HCT116 (cell line): ENCODE measurements around the gene VTI1A. TPM values are rescaled to one million over a fixed set of nuclear protein-coding genes. Genes with fewer than 3 reads are reported as not detected.

Experiments used
- ATAC-seq: fragments of 200-7000 bp; cut with Tn5 transposase; 2 replicates; pipeline ENCODE4 v1.9.1; 2020; ENCODE audit warnings: mild to moderate bottlenecking, moderate library complexity
- BruUV-seq: library from RNA; stranded (reverse); fragments of 400-500 nt; replicated peaks from 2 replicates; lab custom pipeline; 2021; lab: Mats Ljungman, UMichigan
- CTCF ChIA-PET: fragments of 300-600 bp; sonication (Branson Sonifier 250); formaldehyde crosslinking; loops from one replicate; lab custom pipeline; 2021; ENCODE audit warnings: antibody characterized with exemption; lab: Charles Lee
- POLR2A ChIA-PET: fragments of 300-600, 350-600 bp; sonication (Branson Sonifier 250); formaldehyde crosslinking; loops from one replicate; lab custom pipeline; 2021; ENCODE audit warnings: antibody characterized with exemption; lab: Charles Lee
- RAD21 ChIA-PET, 2 experiments: fragments of 300-600 bp; sonication (Branson Sonifier 250); formaldehyde crosslinking; loops; one replicate each; lab custom pipeline; 2023; ENCODE audit warnings: low total read pairs in 2 of 2; ENCODE audit not compliant: uncharacterized antibody in 2 of 2, unreplicated experiment in 2 of 2, low non-redundant PET in 1 of 2; lab: Charles Lee
- DNase-seq: peaks from one replicate; pipeline ENCODE4 v3.0.0-alpha.2; 2010; ENCODE audit warnings: low read depth, low spot score
- H2AFZ ChIP-seq: fragments of 200-600 bp; shearing (Covaris generic), sonication (generic); 2 replicates; pipeline ENCODE4 v1.6.1; 2017; ENCODE audit warnings: low read depth, mixed run types, mixed read lengths, antibody characterized with exemption, low read length; ENCODE audit not compliant: poor library complexity, severe bottlenecking
- H3K27ac ChIP-seq: 2 replicates; pipeline ENCODE4 v1.5.1; 2012; ENCODE audit warnings: low read depth, low read length
- H3K27me3 ChIP-seq: fragments of 200-600 bp; sonication (generic); 2 replicates; pipeline ENCODE4 v1.6.1; 2016; ENCODE audit warnings: mixed run types, low read length, mixed read lengths; ENCODE audit not compliant: insufficient read depth
- H3K36me3 ChIP-seq, 2 experiments: fragments of 200-500 bp in 1 of 2; fragments of 200-600 bp in 1 of 2; sonication (Bioruptor generic) in 1 of 2; sonication (generic) in 1 of 2; 2 replicates each; pipeline versions ENCODE4 v1.5.1 to v1.6.1; 2014 to 2016; ENCODE audit warnings: low read length in 2 of 2, inconsistent platforms in 1 of 2, mixed read lengths in 1 of 2, mixed run types in 1 of 2; ENCODE audit not compliant: insufficient read depth in 2 of 2, control insufficient read depth in 1 of 2
- H3K4me1 ChIP-seq, 2 experiments: fragments of 200-600 bp in 1 of 2; sonication (generic) in 1 of 2; 2 replicates each; pipeline versions ENCODE4 v1.5.1 to v1.6.1; 2012 to 2017; ENCODE audit warnings: low read length in 2 of 2, inconsistent platforms in 1 of 2, mild to moderate bottlenecking in 1 of 2, mixed read lengths in 1 of 2, mixed run types in 1 of 2, moderate library complexity in 1 of 2; ENCODE audit not compliant: insufficient read depth in 2 of 2, control insufficient read depth in 1 of 2
- H3K4me2 ChIP-seq: fragments of 200-600 bp; sonication (generic); 2 replicates; pipeline ENCODE4 v1.6.1; 2017; ENCODE audit warnings: mixed run types, low read length, mixed read lengths
- H3K4me3 ChIP-seq, 2 experiments: fragments of 200-600 bp in 1 of 2; sonication (generic) in 1 of 2; replicated peaks in 1 of 2; 2 replicates each; pipeline ENCODE4 v1.5.1; 2011 to 2016; ENCODE audit warnings: low read length in 2 of 2, control low read depth in 1 of 2, low read depth in 1 of 2, mild to moderate bottlenecking in 1 of 2, mixed read lengths in 1 of 2, mixed run types in 1 of 2
- H3K79me2 ChIP-seq: fragments of 200-600 bp; sonication (generic); 2 replicates; pipeline ENCODE4 v1.6.1; 2017; ENCODE audit warnings: mild to moderate bottlenecking, mixed run types, low read length, moderate library complexity, mixed read lengths; ENCODE audit not compliant: insufficient read depth
- H3K9ac ChIP-seq: fragments of 200-600 bp; sonication (generic); 2 replicates; pipeline ENCODE4 v1.6.1; 2016; ENCODE audit warnings: low read length, mixed read lengths
- H3K9me2 ChIP-seq: fragments of 200-600 bp; sonication (generic), shearing (Covaris generic); 2 replicates; pipeline ENCODE4 v1.6.1; 2017; ENCODE audit warnings: mixed run types, mild to moderate bottlenecking, moderate library complexity; ENCODE audit not compliant: insufficient read depth
- H3K9me3 ChIP-seq, 2 experiments: fragments of 200-500 bp in 1 of 2; fragments of 200-600 bp in 1 of 2; sonication (Bioruptor generic) in 1 of 2; sonication (generic) in 1 of 2; 2 replicates each; pipeline ENCODE4 v1.6.1; 2014 to 2017; ENCODE audit warnings: low read length in 2 of 2, mixed read lengths in 2 of 2, inconsistent platforms in 1 of 2, low read depth in 1 of 2, mild to moderate bottlenecking in 1 of 2, mixed run types in 1 of 2, moderate library complexity in 1 of 2; ENCODE audit not compliant: control insufficient read depth in 1 of 2, insufficient read depth in 1 of 2
- H4K20me1 ChIP-seq: fragments of 200-600 bp; sonication (generic), shearing (Covaris generic); 2 replicates; pipeline ENCODE4 v1.6.1; 2017; ENCODE audit warnings: mixed run types, mild to moderate bottlenecking, moderate library complexity; ENCODE audit not compliant: insufficient read depth
- CBX3 ChIP-seq: IDR thresholded peaks from 2 replicates; pipeline ENCODE4 v1.6.1; 2012; ENCODE audit warnings: low read depth
- CEBPB ChIP-seq: IDR thresholded peaks from 2 replicates; pipeline ENCODE4 v1.6.1; 2012; ENCODE audit warnings: low read depth
- EGR1 ChIP-seq: IDR thresholded peaks from 2 replicates; pipeline ENCODE4 v1.6.1; 2012; ENCODE audit warnings: low read depth
- ELF1 ChIP-seq: IDR thresholded peaks from 2 replicates; pipeline ENCODE4 v1.6.1; 2012; ENCODE audit warnings: low read depth, borderline replicate concordance
- EZH2 ChIP-seq: fragments of 200-600 bp; sonication (generic); IDR thresholded peaks from 2 replicates; pipeline ENCODE4 v1.6.1; 2017; ENCODE audit warnings: antibody characterized with exemption, mixed run types
- FOSL1 ChIP-seq: IDR thresholded peaks from 2 replicates; pipeline ENCODE4 v1.6.1; 2012; ENCODE audit warnings: low read depth
- JUND ChIP-seq: IDR thresholded peaks from 2 replicates; pipeline ENCODE4 v1.6.1; 2012
- POLR2A ChIP-seq: IDR thresholded peaks from 2 replicates; pipeline ENCODE4 v1.7.0; 2011; ENCODE audit warnings: borderline replicate concordance; ENCODE audit not compliant: insufficient read depth, insufficient read length; ENCODE audit errors: extremely low read depth
- POLR2AphosphoS5 ChIP-seq: IDR thresholded peaks from 2 replicates; pipeline ENCODE4 v1.6.1; 2011; ENCODE audit warnings: mild to moderate bottlenecking, low read depth, low read length, moderate library complexity
- SIN3A ChIP-seq: IDR thresholded peaks from 2 replicates; pipeline ENCODE4 v1.6.1; 2012; ENCODE audit warnings: low read depth
- SP1 ChIP-seq: IDR thresholded peaks from 2 replicates; pipeline ENCODE4 v1.6.1; 2012; ENCODE audit warnings: low read depth
- SRF ChIP-seq: IDR thresholded peaks from 2 replicates; pipeline ENCODE4 v1.6.1; 2012; ENCODE audit warnings: low read depth
- TCF7L2 ChIP-seq: IDR thresholded peaks from 2 replicates; pipeline ENCODE4 v1.7.0; 2011; ENCODE audit warnings: borderline replicate concordance, inconsistent platforms; ENCODE audit not compliant: insufficient read depth, insufficient read length; ENCODE audit errors: extremely low read depth
- YY1 ChIP-seq: IDR thresholded peaks from 2 replicates; pipeline ENCODE4 v1.6.1; 2011; ENCODE audit warnings: low read length, low read depth, moderate library complexity, mild to moderate bottlenecking; ENCODE audit not compliant: insufficient replicate concordance; ENCODE audit errors: extremely low read depth
- ZBTB33 ChIP-seq: IDR thresholded peaks from 2 replicates; pipeline ENCODE4 v1.6.1; 2011; ENCODE audit warnings: mild to moderate bottlenecking, low read length, moderate library complexity; ENCODE audit not compliant: insufficient replicate concordance; ENCODE audit errors: extremely low read depth
- ZNF274 ChIP-seq: fragments of 200-500 bp; sonication (Bioruptor generic); IDR thresholded peaks from 2 replicates; pipeline ENCODE4 v1.6.1; 2014; ENCODE audit warnings: mild to moderate bottlenecking, low read depth, low read length, inconsistent platforms
- intact Hi-C: fragments of 100-400 bp; cut with micrococcal nuclease; formaldehyde crosslinking; loops from 2 replicates; pipeline ENCODE4 v1.10.0; 2022
- total RNA-seq: library from RNA; stranded (reverse); gene quantifications from one replicate; pipeline ENCODE4 v1.2.1, GENCODE V29; 2021; ENCODE audit not compliant: unreplicated experiment
- TF ChIP-seq, protein P1 (sequence below): IDR thresholded peaks from 2 replicates; pipeline ENCODE4 v1.6.1; 2012
- TF ChIP-seq, protein P2 (sequence below): IDR thresholded peaks from 2 replicates; pipeline ENCODE4 v1.6.1; 2012; ENCODE audit warnings: low read depth

The VTI1A gene
- total RNA-seq, 1 experiment from 2014 or later, result 80.7 TPM

DNA sequence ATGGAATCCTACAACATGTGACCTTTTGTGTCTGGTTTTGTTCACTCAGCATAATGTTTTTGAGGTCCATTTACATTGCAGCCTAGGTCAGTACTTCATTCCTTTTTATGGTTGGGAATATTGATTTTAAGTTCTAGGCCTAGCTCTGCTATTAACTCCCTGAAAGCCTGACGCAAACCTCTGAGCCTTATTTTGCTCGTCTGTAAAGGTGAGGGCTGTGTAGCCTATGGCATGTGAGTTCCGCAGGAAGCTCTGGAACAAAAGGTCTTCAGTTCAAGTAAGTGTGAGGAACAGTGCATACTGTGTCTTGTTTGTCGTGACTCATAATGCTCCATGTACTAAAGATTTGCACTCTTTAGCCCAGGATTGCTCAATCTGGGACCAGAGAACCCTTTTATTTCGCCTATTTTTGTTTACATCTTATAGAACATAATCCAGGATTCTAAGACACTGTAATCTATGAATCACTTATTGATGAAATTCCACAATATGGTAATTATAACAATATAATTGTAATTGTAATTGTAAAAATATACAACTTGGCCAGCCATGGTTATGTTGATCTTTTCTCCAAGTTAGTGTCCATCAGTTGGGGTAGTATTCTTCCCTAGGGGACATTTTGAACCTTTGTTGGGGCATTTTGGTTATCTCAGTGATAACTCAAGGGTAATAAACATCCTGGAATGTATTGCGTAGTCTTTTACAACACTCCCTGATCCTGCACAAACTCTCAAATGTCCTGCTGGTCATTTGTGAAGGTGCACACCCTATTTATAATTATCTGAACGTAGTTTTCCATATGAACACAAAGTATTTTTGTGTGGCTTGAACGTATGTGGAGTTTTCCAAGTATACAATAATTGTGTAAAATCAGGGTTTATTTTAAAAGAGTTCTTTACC lies 184.7 kb downstream of the VTI1A start:
- Histone ChIP-seq H3K27me3 (no peaks in the 10 kb centered on the region), H3K9ac (no peak overlapping the region), H3K79me2 (peaks cover 4% of the 10 kb centered on the region; the same call in 1 of the 2 replicates), H3K4me2 (peak overlapping the region; percentile 14), H4K20me1 (no peaks in the 10 kb centered on the region), H3K36me3 (0 out of 4 replicates have a peak, but pooled peaks cover 0 to 7% of the 10 kb centered on the region in 2 experiments), H3K9me3 (no peaks in the 10 kb centered on the region)
- peak; percentile 86 for DNase-seq
- no peak for TF ChIP-seq EGR1
- TF ChIP-seq EZH2, result no peak
- no peak for TF ChIP-seq SIN3A
- no peak for TF ChIP-seq POLR2AphosphoS5
- no peak for TF ChIP-seq POLR2A
- TF ChIP-seq ZNF274, result no peak
- TF ChIP-seq ZBTB33, result no peak
- peak; percentile 57 for TF ChIP-seq FOSL1
- no peak for TF ChIP-seq ELF1
- TF ChIP-seq SP1, result peak; percentile 57
- peak; percentile 73; the same call in 1 of the 2 replicates for TF ChIP-seq CBX3
- TF ChIP-seq JUND, result peak; percentile 47; the same call in 1 of the 2 replicates
- TF ChIP-seq, protein P1, sequence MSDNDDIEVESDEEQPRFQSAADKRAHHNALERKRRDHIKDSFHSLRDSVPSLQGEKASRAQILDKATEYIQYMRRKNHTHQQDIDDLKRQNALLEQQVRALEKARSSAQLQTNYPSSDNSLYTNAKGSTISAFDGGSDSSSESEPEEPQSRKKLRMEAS, result peak; percentile 68
- no peak for TF ChIP-seq TCF7L2
- TF ChIP-seq, protein P2, sequence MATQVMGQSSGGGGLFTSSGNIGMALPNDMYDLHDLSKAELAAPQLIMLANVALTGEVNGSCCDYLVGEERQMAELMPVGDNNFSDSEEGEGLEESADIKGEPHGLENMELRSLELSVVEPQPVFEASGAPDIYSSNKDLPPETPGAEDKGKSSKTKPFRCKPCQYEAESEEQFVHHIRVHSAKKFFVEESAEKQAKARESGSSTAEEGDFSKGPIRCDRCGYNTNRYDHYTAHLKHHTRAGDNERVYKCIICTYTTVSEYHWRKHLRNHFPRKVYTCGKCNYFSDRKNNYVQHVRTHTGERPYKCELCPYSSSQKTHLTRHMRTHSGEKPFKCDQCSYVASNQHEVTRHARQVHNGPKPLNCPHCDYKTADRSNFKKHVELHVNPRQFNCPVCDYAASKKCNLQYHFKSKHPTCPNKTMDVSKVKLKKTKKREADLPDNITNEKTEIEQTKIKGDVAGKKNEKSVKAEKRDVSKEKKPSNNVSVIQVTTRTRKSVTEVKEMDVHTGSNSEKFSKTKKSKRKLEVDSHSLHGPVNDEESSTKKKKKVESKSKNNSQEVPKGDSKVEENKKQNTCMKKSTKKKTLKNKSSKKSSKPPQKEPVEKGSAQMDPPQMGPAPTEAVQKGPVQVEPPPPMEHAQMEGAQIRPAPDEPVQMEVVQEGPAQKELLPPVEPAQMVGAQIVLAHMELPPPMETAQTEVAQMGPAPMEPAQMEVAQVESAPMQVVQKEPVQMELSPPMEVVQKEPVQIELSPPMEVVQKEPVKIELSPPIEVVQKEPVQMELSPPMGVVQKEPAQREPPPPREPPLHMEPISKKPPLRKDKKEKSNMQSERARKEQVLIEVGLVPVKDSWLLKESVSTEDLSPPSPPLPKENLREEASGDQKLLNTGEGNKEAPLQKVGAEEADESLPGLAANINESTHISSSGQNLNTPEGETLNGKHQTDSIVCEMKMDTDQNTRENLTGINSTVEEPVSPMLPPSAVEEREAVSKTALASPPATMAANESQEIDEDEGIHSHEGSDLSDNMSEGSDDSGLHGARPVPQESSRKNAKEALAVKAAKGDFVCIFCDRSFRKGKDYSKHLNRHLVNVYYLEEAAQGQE, result no peak
- peak; percentile 97 for TF ChIP-seq CEBPB
- TF ChIP-seq YY1, result no peak
- TF ChIP-seq SRF, result peak; percentile 63; the same call in 1 of the 2 replicates
- TF ChIP-seq, all 23 proteins: peak for 7
- Histone ChIP-seq H2AFZ (no peak overlapping the region), H3K4me1 (peaks cover 9 to 37% of the 10 kb centered on the region in 2 experiments; a peak in 3 of 4 replicates), H3K4me3 (no peak overlapping the region), H3K9me2 (no peaks in the 10 kb centered on the region), H3K27ac (peak overlapping the region; percentile 31; the same call in 1 of the 2 replicates)
- RAD21 ChIA-PET, result interaction anchor here in 1 of 2 experiments (0.6 kb wide), 1 partner anchor 113 kb away, joined by 3 read pairs; no protein-coding TSS in a partner anchor
- CTCF ChIA-PET, result no interaction called here
- BruUV-seq, result TSS peak; percentile 23
- POLR2A ChIA-PET, result no interaction called here
- intact Hi-C loops, result no loop called here
- peak; percentile 92 for ATAC-seq
